GM12873 (cell line): ENCODE results near the gene EIF4E2.

ENCODE experiments used
- CTCF ChIP-seq: IDR thresholded peaks from 2 replicates; pipeline ENCODE4 v1.5.1; 2012; ENCODE audit warnings: low read depth, mild to moderate bottlenecking, moderate library complexity, low read length, control low read depth; ENCODE audit not compliant: insufficient read depth; ENCODE audit errors: missing control alignments

Gene EIF4E2

DNA sequence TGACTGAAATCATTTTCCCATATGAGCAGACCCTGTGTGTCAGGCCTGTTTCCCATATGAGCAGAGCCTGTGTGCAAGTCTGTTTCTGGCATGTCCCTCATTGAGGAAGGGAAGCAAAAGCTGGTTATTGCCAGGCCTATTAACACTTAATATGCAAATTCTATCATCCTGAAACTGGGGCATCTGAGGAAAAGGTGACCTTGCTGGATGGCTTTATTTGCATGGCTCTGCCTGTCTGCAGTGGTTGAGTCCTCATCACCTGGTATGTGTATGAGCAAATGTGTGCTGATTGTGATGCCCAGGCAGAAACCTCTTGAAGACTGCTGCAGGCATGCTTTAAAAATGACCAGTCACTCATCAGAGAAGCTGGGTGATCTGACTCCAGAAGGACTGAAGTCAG is 31.2 kb downstream of the EIF4E2 start:
- TF ChIP-seq CTCF, result no peak

GRCh38 chr2:232584238-232584637 is 33.7 kb downstream of the EIF4E2 start:
- no peak for TF ChIP-seq CTCF

DNA sequence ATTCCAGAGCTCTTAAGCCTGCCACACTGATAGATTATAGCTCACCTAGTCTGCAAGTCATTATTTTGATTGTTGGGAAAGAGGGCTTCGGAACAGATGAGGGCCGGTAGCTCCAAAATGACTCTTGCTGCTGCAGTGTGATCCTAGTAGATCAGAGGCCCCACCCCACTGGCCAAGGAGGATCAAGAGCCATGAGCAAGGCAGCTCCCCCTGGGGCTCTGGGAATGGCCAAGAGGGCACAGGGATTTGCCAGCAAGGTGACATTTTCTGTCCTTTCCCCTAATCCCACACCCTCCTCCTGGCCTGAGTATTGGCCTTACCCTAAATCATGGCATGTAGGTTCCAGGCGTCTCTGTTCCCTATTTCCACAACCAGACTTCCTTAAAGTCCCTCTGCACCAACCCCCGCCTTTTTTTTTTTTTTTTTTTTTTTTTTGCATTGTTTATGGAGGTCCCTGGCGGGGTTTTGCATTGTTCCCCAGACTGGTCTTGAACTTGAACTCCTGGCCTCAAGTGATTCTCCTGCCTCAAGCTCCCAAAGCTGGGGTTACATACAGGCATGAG is 36.5 kb downstream of the EIF4E2 start:
- no peak for TF ChIP-seq CTCF

DNA sequence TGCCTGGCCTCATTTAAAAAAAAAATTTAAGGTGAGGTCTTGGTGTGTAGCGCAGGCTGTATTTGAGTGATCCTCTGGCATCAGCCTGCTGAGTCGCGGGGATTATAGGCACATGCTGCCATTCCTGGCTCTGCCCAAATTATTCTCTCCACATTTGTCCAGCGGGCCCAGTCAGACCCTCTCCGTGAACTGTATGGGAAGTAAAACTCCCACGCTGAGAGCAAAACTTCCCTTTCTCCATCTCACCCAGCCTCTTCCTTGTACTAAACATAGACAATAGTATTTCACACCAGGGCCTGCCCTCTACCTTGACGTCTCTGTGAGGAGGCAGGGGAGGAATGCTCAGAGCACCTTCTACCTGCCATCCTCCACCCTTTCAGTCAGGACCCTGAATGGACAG is 37.0 kb downstream of the EIF4E2 start:
- no peak for TF ChIP-seq CTCF

GRCh38 chr2:232588031-232588430 is 37.5 kb downstream of the EIF4E2 start:
- no peak for TF ChIP-seq CTCF

- TF ChIP-seq CTCF, result no peak
Measured at GRCh38 chr2:232588680-232589585, 38.4 kb downstream of the EIF4E2 start.

GRCh38 chr2:232592772-232593395 is 42.4 kb downstream of the EIF4E2 start:
- TF ChIP-seq CTCF, result no peak
